8988T (cell line): ENCODE results near the gene FNDC3B.
"Not testable (repeated sequence)": the region's sequence is repeated elsewhere in the genome, so short reads cannot be mapped to it uniquely, and the experiment has no call there.

Experiments
- DNase-seq: peaks from one replicate; pipeline ENCODE4 v3.0.0; 2011

FNDC3B gene

GRCh38 chr3:172357850-172358754 lies 318.7 kb downstream of the FNDC3B start:
- no peak for DNase-seq

GRCh38 chr3:172359231-172359630 lies 319.9 kb downstream of the FNDC3B start:
- DNase-seq, result no peak

GRCh38 chr3:172359996-172360395 lies 320.6 kb downstream of the FNDC3B start:
- DNase-seq, result no peak

GRCh38 chr3:172362583-172362982 lies 323.2 kb downstream of the FNDC3B start:
- no peak for DNase-seq

- DNase-seq, result no peak
Observed at GRCh38 chr3:172364374-172365027, 325.1 kb downstream of the FNDC3B start.

- DNase-seq, result no peak
Observed at GRCh38 chr3:172365028-172365567, 325.7 kb downstream of the FNDC3B start.

GRCh38 chr3:172367205-172368105 lies 328.1 kb downstream of the FNDC3B start:
- DNase-seq, result no peak

GRCh38 chr3:172368556-172368955 lies 329.2 kb downstream of the FNDC3B start:
- not testable (repeated sequence) for DNase-seq

GRCh38 chr3:172369590-172370259 lies 330.3 kb downstream of the FNDC3B start:
- no peak for DNase-seq

GRCh38 chr3:172370419-172370818 lies 331.0 kb downstream of the FNDC3B start:
- DNase-seq, result no peak

- no peak for DNase-seq
Observed at GRCh38 chr3:172371544-172371943, 332.2 kb downstream of the FNDC3B start.

- DNase-seq, result no peak
Observed at GRCh38 chr3:172372895-172373294, 333.5 kb downstream of the FNDC3B start.

- DNase-seq, result no peak
Observed at GRCh38 chr3:172373912-172374311, 334.5 kb downstream of the FNDC3B start.

GRCh38 chr3:172375206-172375850 lies 335.9 kb downstream of the FNDC3B start:
- no peak for DNase-seq

GRCh38 chr3:172376402-172376801 lies 337.0 kb downstream of the FNDC3B start:
- no peak for DNase-seq

- DNase-seq, result no peak
Observed at GRCh38 chr3:172376881-172377280, 337.5 kb downstream of the FNDC3B start.

- no peak for DNase-seq
Observed at GRCh38 chr3:172378439-172378838, 339.1 kb downstream of the FNDC3B start.

GRCh38 chr3:172379372-172379771 lies 340.0 kb downstream of the FNDC3B start:
- no peak for DNase-seq

- DNase-seq, result no peak
Observed at GRCh38 chr3:172380632-172381031, 341.3 kb downstream of the FNDC3B start.

- DNase-seq, result no peak
Observed at GRCh38 chr3:172383306-172383796, 344.0 kb downstream of the FNDC3B start.

- no peak for DNase-seq
Observed at GRCh38 chr3:172384836-172385235, 345.5 kb downstream of the FNDC3B start.

GRCh38 chr3:172387728-172388127 lies 348.4 kb downstream of the FNDC3B start:
- DNase-seq, result no peak
